ENCODE data around the gene ESYT1. TPM values are rescaled to one million over a fixed set of nuclear protein-coding genes. Genes with fewer than 3 reads are reported as not detected.

The ESYT1 gene
- total and polyA plus RNA-seq, 7 experiments from 2014 or later, result 121 to 353 (median 244) TPM

DNA sequence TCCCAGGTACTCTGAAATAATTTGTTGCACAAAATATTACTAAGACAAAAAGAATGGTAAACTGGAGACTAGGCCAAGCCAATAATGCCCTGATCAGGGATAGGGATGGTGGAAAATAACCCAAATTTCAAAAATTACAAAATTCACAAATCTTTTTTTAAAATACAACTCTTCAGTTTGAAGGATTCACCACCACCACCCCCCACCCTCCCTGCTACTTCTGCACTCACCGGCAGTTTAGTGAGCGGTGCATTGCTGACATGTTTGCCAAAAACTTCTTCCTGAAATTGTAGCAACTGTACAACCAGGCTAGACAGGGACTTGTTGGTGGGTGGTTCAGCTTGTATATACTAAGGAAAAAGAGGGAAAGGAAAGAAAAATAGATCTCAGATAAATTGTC, 58.9 kb downstream of the ESYT1 start:
- Histone ChIP-seq H3K4me3 (ENCODE audit: low read length) (no peak overlapping the region), H3K9me3 (ENCODE audit: control insufficient read depth in 2 of 3, low read length in 3 of 3) (no peaks in the 10 kb centered on the region), H3K27ac (ENCODE audit: low read depth, low read length) (no peak overlapping the region), H3K4me1 (ENCODE audit: control insufficient read depth in 2 of 2, insufficient read depth in 2 of 2, low read length in 2 of 2) (peaks cover 9 to 19% of the 10 kb centered on the region in 2 donors), H3K36me3 (ENCODE audit: control insufficient read depth in 2 of 3, insufficient read depth in 3 of 3, low read length in 3 of 3) (peaks cover 6 to 45% (median 21%) of the 10 kb centered on the region in 3 experiments), H3K27me3 (ENCODE audit: control insufficient read depth in 2 of 2, insufficient read depth in 2 of 2, low read length in 2 of 2) (no peaks in the 10 kb centered on the region)
- peaks cover 0 to 18% (median 11%) of the 10 kb centered on the region in 5 donors for H3K36me3 Mint-ChIP-seq
- H3K4me3 Mint-ChIP-seq, result peak overlapping the region in 7 of 10 donors; percentile 5 to 95 (median 32)
- peaks cover 0 to 8% (median 0%) of the 10 kb centered on the region in 11 donors for H3K9me3 Mint-ChIP-seq
- ATAC-seq (no peak), DNase-seq (no peak)
- intact Hi-C loops (cut with micrococcal nuclease), result loop anchor here (10.0 kb wide), 3 partner anchors 142 to 452 kb away; partner anchors contain the start of genes RAB5B (in 1 of the 2) and RPS26 (in 1 of the 2)
- peak overlapping the region in 6 of 9 donors; percentile 14 to 98 (median 77) for H3K27ac Mint-ChIP-seq
- peaks cover 0 to 4% (median 0%) of the 10 kb centered on the region in 5 donors for H3K27me3 Mint-ChIP-seq
- ChIA-PET CTCF (interaction anchor here (1.6 to 8.1 kb wide), 2 partner anchors 64 to 81 kb away, joined by 6 to 193 read pairs; partner anchors contain the start of genes ESYT1, RPL41 and ZC3H10), POLR2A (interaction anchor here (0.5 to 12.4 kb wide), 7 partner anchors 12 to 69 kb away, joined by 3 to 192 read pairs (median 30); partner anchors contain the start of genes ESYT1, MYL6, MYL6B and RPL41)
- H3K4me1 Mint-ChIP-seq, result peaks cover 31 to 43% (median 36%) of the 10 kb centered on the region in 7 donors

DNA sequence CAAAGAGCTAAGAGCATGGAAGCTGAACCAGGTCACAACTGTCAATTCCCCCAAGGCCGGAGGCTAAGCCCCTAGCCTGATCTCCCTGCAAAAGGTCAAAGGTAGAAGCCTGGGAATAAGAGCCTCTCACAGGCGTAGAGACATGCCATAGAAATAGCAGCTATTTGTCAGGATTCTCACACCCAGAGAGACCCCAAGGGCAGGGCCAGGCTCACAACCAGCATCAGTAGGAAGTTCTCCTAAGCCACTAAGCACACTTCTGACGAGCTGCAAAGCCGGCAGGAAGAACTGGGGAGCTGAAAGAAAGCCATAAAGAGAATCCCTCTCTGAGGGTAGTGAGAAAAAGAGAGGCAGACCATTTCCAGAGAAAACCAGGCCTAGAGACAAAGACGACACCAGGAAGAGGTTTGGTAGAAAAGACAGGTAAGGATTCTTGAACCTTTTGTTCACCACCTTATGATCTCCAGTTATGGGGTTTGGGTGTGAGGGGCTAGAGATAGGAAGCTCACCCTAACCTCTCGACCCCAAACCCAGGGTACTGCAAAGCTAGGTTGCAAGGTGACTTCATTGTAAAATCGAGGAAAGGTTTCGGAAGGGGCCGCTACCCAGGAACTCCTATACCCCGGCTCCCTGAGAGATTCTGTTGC, 60.2 kb downstream of the ESYT1 start:
- ATAC-seq (no peak), DNase-seq (peak in 4 of 9 donors; percentile 5 to 27 (median 12))
- POLR2A ChIA-PET, result interaction anchor here (0.9 to 12.4 kb wide), 14 partner anchors 10 to 276 kb away, joined by 3 to 192 read pairs (median 9); partner anchors contain the start of genes ESYT1, MYL6, MYL6B and PA2G4
- Histone ChIP-seq H3K9me3 (ENCODE audit: control insufficient read depth in 2 of 3, low read length in 3 of 3) (no peaks in the 10 kb centered on the region), H3K27ac (ENCODE audit: low read depth, low read length) (peak overlapping the region; percentile 83), H3K4me3 (ENCODE audit: low read length) (peak overlapping the region; percentile 62), H3K4me1 (ENCODE audit: control insufficient read depth in 2 of 2, insufficient read depth in 2 of 2, low read length in 2 of 2) (peaks cover 9 to 19% of the 10 kb centered on the region in 2 donors), H3K36me3 (ENCODE audit: control insufficient read depth in 2 of 3, insufficient read depth in 3 of 3, low read length in 3 of 3) (peaks cover 5 to 32% (median 20%) of the 10 kb centered on the region in 3 experiments), H3K27me3 (ENCODE audit: control insufficient read depth in 2 of 2, insufficient read depth in 2 of 2, low read length in 2 of 2) (no peaks in the 10 kb centered on the region)
- H3K27me3 Mint-ChIP-seq, result peaks cover 0 to 4% (median 0%) of the 10 kb centered on the region in 5 donors
- peaks cover 0 to 8% (median 0%) of the 10 kb centered on the region in 11 donors for H3K9me3 Mint-ChIP-seq
- peak overlapping the region; percentile 76 to 97 (median 93) for H3K4me3 Mint-ChIP-seq
- CTCF ChIA-PET, result interaction anchor here (0.6 to 8.1 kb wide), 8 partner anchors 32 to 276 kb away, joined by 3 to 193 read pairs (median 5); partner anchors contain the start of genes ANKRD52, ESYT1, RPL41 and ZC3H10
- intact Hi-C loops (cut with micrococcal nuclease), result loop anchor here (1.0 to 10.0 kb wide), 5 partner anchors 29 to 453 kb away; partner anchors contain the start of genes MYL6 (in 1 of the 2), MYL6B (in 1 of the 2), RAB5B (in 1 of the 2) and RPS26 (in 1 of the 2)
- peaks cover 0 to 17% (median 11%) of the 10 kb centered on the region in 5 donors for H3K36me3 Mint-ChIP-seq
- peak overlapping the region; percentile 77 to 98 (median 95) for H3K27ac Mint-ChIP-seq
- H3K4me1 Mint-ChIP-seq, result peaks cover 36 to 51% (median 43%) of the 10 kb centered on the region in 7 donors

DNA sequence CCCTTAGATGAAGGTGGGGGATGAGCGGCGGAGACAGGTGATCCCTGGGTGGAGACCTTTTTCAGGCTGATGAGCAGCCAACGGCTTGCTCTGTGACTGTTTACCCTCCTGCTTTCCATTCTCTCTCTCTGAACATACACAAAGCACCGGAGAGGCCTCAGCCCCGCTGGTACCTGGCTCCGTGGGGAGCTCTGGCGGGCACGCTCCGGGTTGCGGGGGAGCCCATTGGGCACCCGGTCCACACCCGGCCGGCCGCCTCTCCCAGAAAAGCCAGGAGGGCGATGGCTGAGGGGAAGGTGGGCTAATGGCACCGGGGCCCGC, 60.7 kb downstream of the ESYT1 start:
- DNase-seq (peak in 6 of 9 donors; percentile 15 to 43 (median 34)), ATAC-seq (no peak)
- peaks cover 0 to 17% (median 11%) of the 10 kb centered on the region in 5 donors for H3K36me3 Mint-ChIP-seq
- Histone ChIP-seq H3K9me3 (ENCODE audit: control insufficient read depth in 2 of 3, low read length in 3 of 3) (no peaks in the 10 kb centered on the region), H3K27ac (ENCODE audit: low read depth, low read length) (peak overlapping the region; percentile 83), H3K36me3 (ENCODE audit: control insufficient read depth in 2 of 3, insufficient read depth in 3 of 3, low read length in 3 of 3) (peaks cover 5 to 28% (median 16%) of the 10 kb centered on the region in 3 experiments), H3K4me3 (ENCODE audit: low read length) (peak overlapping the region; percentile 62), H3K27me3 (ENCODE audit: control insufficient read depth in 2 of 2, insufficient read depth in 2 of 2, low read length in 2 of 2) (no peaks in the 10 kb centered on the region), H3K4me1 (ENCODE audit: control insufficient read depth in 2 of 2, insufficient read depth in 2 of 2, low read length in 2 of 2) (peaks cover 9 to 19% of the 10 kb centered on the region in 2 donors)
- intact Hi-C loops (cut with micrococcal nuclease), result loop anchor here (1.0 to 10.0 kb wide), 12 partner anchors 30 to 454 kb away; partner anchors contain the start of genes MYL6 (in 2 of the 2), ZC3H10 (in 2 of the 2), CS (in 1 of the 2) and MYL6B (in 1 of the 2)
- peaks cover 37 to 55% (median 46%) of the 10 kb centered on the region in 7 donors for H3K4me1 Mint-ChIP-seq
- H3K27me3 Mint-ChIP-seq, result peaks cover 0 to 4% (median 0%) of the 10 kb centered on the region in 5 donors
- H3K4me3 Mint-ChIP-seq, result peak overlapping the region; percentile 76 to 97 (median 93)
- POLR2A ChIA-PET, result interaction anchor here (0.6 to 12.4 kb wide), 20 partner anchors 8 to 281 kb away, joined by 3 to 192 read pairs (median 7); partner anchors contain the start of genes CNPY2, ESYT1, MYL6 and MYL6B
- H3K27ac Mint-ChIP-seq, result peak overlapping the region; percentile 77 to 98 (median 95)
- H3K9me3 Mint-ChIP-seq, result peaks cover 0 to 8% (median 0%) of the 10 kb centered on the region in 11 donors
- CTCF ChIA-PET, result interaction anchor here (0.6 to 8.1 kb wide), 10 partner anchors 32 to 450 kb away, joined by 3 to 193 read pairs (median 6); partner anchors contain the start of genes ANKRD52, ESYT1, MYL6B and RNF41

DNA sequence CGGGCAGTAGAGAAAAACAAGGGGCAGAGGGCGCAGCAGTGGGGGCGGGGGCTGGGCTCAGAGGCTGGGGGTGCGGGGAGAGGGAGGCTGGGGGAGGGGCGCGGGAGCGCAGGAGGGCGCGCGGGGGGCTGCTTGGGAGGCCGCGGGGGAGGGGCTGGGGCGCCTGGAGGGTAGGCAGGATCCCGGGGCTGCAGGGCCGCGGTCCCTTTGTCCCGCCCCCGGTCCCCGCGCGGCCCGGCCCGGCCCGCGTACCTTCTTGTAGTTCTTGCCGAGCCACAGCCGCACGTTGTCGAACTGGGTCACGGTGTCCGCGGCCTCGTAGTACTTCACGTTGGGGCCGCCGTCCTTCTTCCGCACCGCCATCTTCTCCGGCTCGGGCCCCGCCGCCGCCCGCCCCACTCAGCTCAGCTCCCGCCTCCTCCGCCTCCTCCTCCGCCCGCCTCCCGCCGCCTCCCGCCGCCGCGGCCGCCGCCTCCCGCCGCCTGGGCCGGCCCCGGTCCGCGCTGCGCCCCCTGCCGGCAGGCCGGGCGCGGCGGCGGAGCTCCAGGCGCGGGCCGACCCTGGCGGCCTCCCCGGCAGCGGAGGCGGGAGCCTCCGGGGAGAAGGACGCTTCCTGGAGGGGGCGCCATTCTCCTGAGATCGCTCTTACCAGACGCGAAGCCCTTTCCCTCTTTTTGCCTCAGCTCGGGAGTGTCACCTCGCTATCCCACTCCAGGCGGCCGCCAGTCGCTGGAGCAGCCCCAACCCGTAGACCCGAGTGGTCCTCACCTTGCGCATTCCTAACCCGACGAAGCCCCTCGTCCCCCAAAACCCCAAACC, 61.2 kb downstream of the ESYT1 start, which contains the start of gene SMARCC2:
Gene SMARCC2 (minus strand): TSS at position 385 of the 819 bp plus-strand sequence. CDS start 22 bp downstream, at position 363.
- ChIA-PET CTCF (interaction anchor here (0.6 to 8.1 kb wide), 23 partner anchors 14 to 451 kb away, joined by 3 to 193 read pairs (median 5); partner anchors contain the start of genes ANKRD52, COQ10A, ESYT1 and MYL6B), POLR2A (interaction anchor here (0.6 to 12.4 kb wide), 40 partner anchors 9 to 899 kb away, joined by 3 to 192 read pairs (median 5); partner anchors contain the start of genes ANKRD52, CNPY2, ESYT1 and MYL6)
- peak; percentile 78 to 93 (median 82) for DNase-seq
- Histone ChIP-seq H3K27ac (ENCODE audit: low read depth, low read length) (peak within 1 kb of the TSS; percentile 92), H3K4me3 (ENCODE audit: low read length) (peak within 1 kb of the TSS; percentile 91), H3K27me3 (ENCODE audit: control insufficient read depth in 2 of 2, insufficient read depth in 2 of 2, low read length in 2 of 2) (no peaks in the 10 kb centered on the region), H3K36me3 (ENCODE audit: control insufficient read depth in 2 of 3, insufficient read depth in 3 of 3, low read length in 3 of 3) (peaks cover under 1 to 22% (median 11%) of the 10 kb centered on the region in 3 experiments), H3K4me1 (ENCODE audit: control insufficient read depth in 2 of 2, insufficient read depth in 2 of 2, low read length in 2 of 2) (peaks cover 9 to 19% of the 10 kb centered on the region in 2 donors), H3K9me3 (ENCODE audit: control insufficient read depth in 2 of 3, low read length in 3 of 3) (no peaks in the 10 kb centered on the region)
- peaks cover 0 to 17% (median 6%) of the 10 kb centered on the region in 5 donors for H3K36me3 Mint-ChIP-seq
- peak; percentile 93 for ATAC-seq
- peaks cover 0 to 8% (median 0%) of the 10 kb centered on the region in 11 donors for H3K9me3 Mint-ChIP-seq
- peaks cover 37 to 55% (median 49%) of the 10 kb centered on the region in 7 donors for H3K4me1 Mint-ChIP-seq
- H3K4me3 Mint-ChIP-seq, result peak within 1 kb of the TSS; percentile 76 to 98 (median 95)
- intact Hi-C loops (cut with micrococcal nuclease), result loop anchor here (1.0 to 10.0 kb wide), 11 partner anchors 31 to 455 kb away; partner anchors contain the start of genes MYL6 (in 2 of the 2), ZC3H10 (in 2 of the 2), CS (in 1 of the 2) and NABP2 (in 1 of the 2)
- peaks cover 0 to 4% (median 0%) of the 10 kb centered on the region in 5 donors for H3K27me3 Mint-ChIP-seq
- H3K27ac Mint-ChIP-seq, result peak within 1 kb of the TSS; percentile 93 to 99 (median 98)

DNA sequence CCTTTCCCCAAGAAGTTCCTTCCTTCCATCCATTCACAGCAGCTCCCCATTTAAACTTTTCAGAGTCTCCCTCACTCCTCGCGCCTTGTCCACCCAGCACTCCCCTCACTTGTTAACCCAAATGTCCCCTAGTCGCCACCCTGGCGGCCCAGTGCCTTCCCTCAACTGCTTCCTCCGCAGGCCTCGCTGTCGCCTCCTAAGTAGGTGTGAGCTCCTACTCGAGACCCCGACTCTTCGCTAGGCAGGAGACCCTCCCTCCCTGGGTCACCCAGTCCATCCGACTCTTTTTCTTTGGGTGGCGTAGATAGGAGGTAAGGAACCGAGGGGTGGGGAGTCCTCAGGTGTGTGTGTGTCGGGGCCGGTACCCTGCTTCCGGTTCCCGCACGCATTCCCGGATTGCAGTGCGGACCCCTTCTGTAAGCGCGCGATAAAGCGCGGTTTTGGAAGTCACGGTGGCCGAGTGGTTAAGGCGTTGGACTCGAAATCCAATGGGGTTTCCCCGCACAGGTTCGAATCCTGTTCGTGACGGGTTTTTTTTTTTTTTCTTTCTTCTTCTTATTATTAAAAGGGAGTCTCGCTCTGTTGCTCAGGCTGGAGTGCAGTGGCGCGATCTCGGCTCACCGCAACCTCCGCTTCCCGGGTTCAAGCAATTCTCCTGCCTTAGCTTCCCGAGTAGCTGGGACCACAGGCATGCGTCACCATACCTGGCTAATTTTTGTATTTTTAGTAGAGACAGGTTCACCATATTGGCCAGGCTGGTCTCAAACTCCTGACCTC, 62.0 kb downstream of the ESYT1 start:
- Histone ChIP-seq H3K36me3 (ENCODE audit: control insufficient read depth in 2 of 3, insufficient read depth in 3 of 3, low read length in 3 of 3) (peaks cover 0 to 14% (median 3%) of the 10 kb centered on the region in 3 experiments), H3K4me3 (ENCODE audit: low read length) (peak overlapping the region; percentile 91), H3K27me3 (ENCODE audit: control insufficient read depth in 2 of 2, insufficient read depth in 2 of 2, low read length in 2 of 2) (no peaks in the 10 kb centered on the region), H3K9me3 (ENCODE audit: control insufficient read depth in 2 of 3, low read length in 3 of 3) (no peaks in the 10 kb centered on the region), H3K27ac (ENCODE audit: low read depth, low read length) (peak overlapping the region; percentile 92), H3K4me1 (ENCODE audit: control insufficient read depth in 2 of 2, insufficient read depth in 2 of 2, low read length in 2 of 2) (peaks cover 9 to 19% of the 10 kb centered on the region in 2 donors)
- peaks cover 37 to 52% (median 46%) of the 10 kb centered on the region in 7 donors for H3K4me1 Mint-ChIP-seq
- CTCF ChIA-PET, result interaction anchor here (0.6 to 8.1 kb wide), 21 partner anchors 13 to 1664 kb away, joined by 3 to 193 read pairs (median 5); partner anchors contain the start of genes COQ10A, ESYT1, MYL6B and PA2G4
- H3K27me3 Mint-ChIP-seq, result peaks cover 0 to 4% (median 0%) of the 10 kb centered on the region in 5 donors
- peak overlapping the region; percentile 76 to 98 (median 95) for H3K4me3 Mint-ChIP-seq
- peaks cover 0 to 8% (median 0%) of the 10 kb centered on the region in 11 donors for H3K9me3 Mint-ChIP-seq
- intact Hi-C loops (cut with micrococcal nuclease), result loop anchor here (1.0 to 10.0 kb wide), 15 partner anchors 31 to 455 kb away; partner anchors contain the start of genes MYL6 (in 2 of the 2), ZC3H10 (in 2 of the 2), CS (in 1 of the 2) and NABP2 (in 1 of the 2)
- ATAC-seq (peak; percentile 21), DNase-seq (peak; percentile 55 to 93 (median 74))
- peaks cover 0 to 10% (median 0%) of the 10 kb centered on the region in 5 donors for H3K36me3 Mint-ChIP-seq
- H3K27ac Mint-ChIP-seq, result peak overlapping the region; percentile 93 to 99 (median 98)
- POLR2A ChIA-PET, result interaction anchor here (0.6 to 12.4 kb wide), 36 partner anchors 10 to 898 kb away, joined by 3 to 192 read pairs (median 4); partner anchors contain the start of genes ANKRD52, CNPY2, ESYT1 and MYL6

All from naive thymus-derived CD4-positive, alpha-beta T cell (primary cell).